B cell (primary cell): ENCODE data around the gene SCAMP5. TPM values are rescaled to one million over a fixed set of nuclear protein-coding genes. Genes with fewer than 3 reads are reported as not detected.

Experiments used
- ATAC-seq: fragments of 200-7000 bp; cut with Tn5 transposase; one replicate; pipeline ENCODE4 v1.10.0; 2021; ENCODE audit warnings: low read depth, mild to moderate bottlenecking, moderate number of reproducible peaks, moderate library complexity
- CTCF ChIA-PET: fragments of 350-600 bp; sonication (Branson Sonifier 250); formaldehyde crosslinking; loops from one replicate; lab custom pipeline; 2021; ENCODE audit warnings: antibody characterized with exemption, inconsistent platforms; lab: Charles Lee
- POLR2A ChIA-PET: fragments of 350-600 bp; sonication (Branson Sonifier 250); formaldehyde crosslinking; loops from one replicate; lab custom pipeline; 2021; ENCODE audit warnings: antibody characterized with exemption; lab: Charles Lee
- DNase-seq: peaks from one replicate; pipeline ENCODE4 v3.0.0; 2013
- H2AFZ ChIP-seq: 2 replicates; pipeline ENCODE4 v1.6.1; 2012; ENCODE audit warnings: mild to moderate bottlenecking, low read depth, low read length; ENCODE audit not compliant: insufficient read depth, poor library complexity, severe bottlenecking
- H3K27ac ChIP-seq, 2 donors: 1 replicate in 1 of 2; 2 replicates in 1 of 2; pipeline ENCODE4 v1.5.1; 2012 to 2013; ENCODE audit warnings: low read length in 2 of 2, mild to moderate bottlenecking in 2 of 2, moderate library complexity in 1 of 2
- H3K27me3 ChIP-seq, 4 experiments: fragments of 200-600 bp in 1 of 4; sonication (generic) in 1 of 4; replicated peaks in 1 of 4; 1 replicate in 2 of 4; 2 replicates in 2 of 4; pipeline versions ENCODE4 v1.6.1 to v1.7.0; 2013 to 2016; ENCODE audit warnings: low read length in 3 of 4, mild to moderate bottlenecking in 2 of 4, mixed read lengths in 1 of 4, moderate library complexity in 1 of 4; ENCODE audit not compliant: insufficient read depth in 4 of 4, control insufficient read depth in 3 of 4; ENCODE audit errors: control extremely low read depth in 1 of 4
- H3K36me3 ChIP-seq, 2 experiments: replicated peaks in 1 of 2; 1 replicate in 1 of 2; 2 replicates in 1 of 2; pipeline versions ENCODE4 v1.6.1 to v1.7.1; 2013; ENCODE audit warnings: low read length in 1 of 2; ENCODE audit not compliant: insufficient read depth in 2 of 2, control insufficient read depth in 1 of 2; ENCODE audit errors: control extremely low read depth in 1 of 2, extremely low read depth in 1 of 2
- H3K4me1 ChIP-seq, 2 donors: fragments of 200-600 bp in 1 of 2; sonication (generic) in 1 of 2; 1 replicate in 1 of 2; 2 replicates in 1 of 2; pipeline versions ENCODE4 v1.5.1 to v1.6.1; 2013 to 2017; ENCODE audit warnings: low read length in 2 of 2; ENCODE audit not compliant: control insufficient read depth in 2 of 2, insufficient read depth in 2 of 2
- H3K4me2 ChIP-seq: replicated peaks from 2 replicates; pipeline ENCODE3; 2012; ENCODE audit warnings: mild to moderate bottlenecking, low read depth, low read length; ENCODE audit not compliant: poor library complexity, severe bottlenecking
- H3K4me3 ChIP-seq, 5 experiments: fragments of 200-600 bp in 1 of 5; sonication (generic) in 1 of 5; 1 replicate in 3 of 5; 2 replicates in 2 of 5; pipeline versions ENCODE4 v1.5.1 to v1.7.0; 2011 to 2016; ENCODE audit warnings: low read length in 4 of 5, mild to moderate bottlenecking in 4 of 5, low read depth in 2 of 5, control low read depth in 1 of 5, moderate library complexity in 1 of 5; ENCODE audit not compliant: insufficient read depth in 1 of 5; ENCODE audit errors: control extremely low read depth in 1 of 5, extremely low read depth in 1 of 5
- H3K79me2 ChIP-seq: fragments of 200-600 bp; sonication (generic); one replicate; pipeline ENCODE4 v1.6.0; 2016; ENCODE audit warnings: low read length; ENCODE audit not compliant: control insufficient read depth, insufficient read depth
- H3K9ac ChIP-seq: fragments of 200-600 bp; sonication (generic); 2 replicates; pipeline ENCODE4 v1.6.1; 2017; ENCODE audit warnings: mild to moderate bottlenecking, low read length, moderate library complexity
- H3K9me3 ChIP-seq, 3 donors: one replicate each; pipeline versions ENCODE4 v1.6.1 to v1.7.1; 2013; ENCODE audit warnings: low read length in 2 of 3; ENCODE audit not compliant: control insufficient read depth in 2 of 3, insufficient read depth in 1 of 3; ENCODE audit errors: control extremely low read depth in 1 of 3
- H4K20me1 ChIP-seq: 2 replicates; pipeline ENCODE4 v1.6.0; 2012; ENCODE audit warnings: mild to moderate bottlenecking, low read length; ENCODE audit not compliant: insufficient read depth, control insufficient read depth, poor library complexity, severe bottlenecking
- H3K27ac Mint-ChIP-seq: one replicate; pipeline ENCODE4 v1.8.0; 2021; ENCODE audit warnings: mixed read lengths
- H3K27me3 Mint-ChIP-seq: one replicate; pipeline ENCODE4 v1.8.0; 2021; ENCODE audit warnings: mixed read lengths
- H3K4me1 Mint-ChIP-seq: one replicate; pipeline ENCODE4 v1.8.0; 2021; ENCODE audit warnings: mixed read lengths
- H3K4me3 Mint-ChIP-seq: one replicate; pipeline ENCODE4 v1.8.0; 2021; ENCODE audit warnings: mixed read lengths
- H3K9me3 Mint-ChIP-seq: one replicate; pipeline ENCODE4 v1.8.0; 2022; ENCODE audit warnings: mixed read lengths; ENCODE audit not compliant: insufficient read depth
- CTCF ChIP-seq: fragments of 200-600 bp; IDR thresholded peaks from one replicate; pipeline ENCODE4 v1.8.0; 2022; ENCODE audit warnings: antibody characterized with exemption, mild to moderate bottlenecking
- EZH2 ChIP-seq: IDR thresholded peaks from 2 replicates; pipeline ENCODE4 v1.6.1; 2012; ENCODE audit warnings: borderline replicate concordance, low read depth, mild to moderate bottlenecking, moderate library complexity, low read length; ENCODE audit not compliant: insufficient read depth, poor library complexity, severe bottlenecking
- WGBS: methylation state at CpG from one replicate; pipeline ENCODE4 v1.1.5; 2013; ENCODE audit warnings: missing lambda C conversion rate; ENCODE audit not compliant: insufficient coverage; 5-methylcytosine and 5-hydroxymethylcytosine counted together
- intact Hi-C: fragments of 100-400 bp; cut with micrococcal nuclease; formaldehyde crosslinking; loops from one replicate; pipeline ENCODE4 v1.10.0; 2022
- polyA plus RNA-seq: library from polyadenylated mRNA; depleted of rRNA; stranded (reverse); fragments of >200 nt; gene quantifications from 2 replicates; pipeline ENCODE4 v1.2.3, GENCODE V29; 2012
- total RNA-seq, 2 donors: library from RNA; stranded (reverse); fragments of 120-200 nt in 1 of 2; gene quantifications; 1 replicate in 1 of 2; 2 replicates in 1 of 2; pipeline versions ENCODE4 v1.2.3 to v1.2.4, GENCODE V29; 2013 to 2022

Gene SCAMP5
- total and polyA plus RNA-seq, 2 donors (not counting 1 experiment from before 2014, with no cell fraction given): 0.59 to 3.4 TPM

DNA sequence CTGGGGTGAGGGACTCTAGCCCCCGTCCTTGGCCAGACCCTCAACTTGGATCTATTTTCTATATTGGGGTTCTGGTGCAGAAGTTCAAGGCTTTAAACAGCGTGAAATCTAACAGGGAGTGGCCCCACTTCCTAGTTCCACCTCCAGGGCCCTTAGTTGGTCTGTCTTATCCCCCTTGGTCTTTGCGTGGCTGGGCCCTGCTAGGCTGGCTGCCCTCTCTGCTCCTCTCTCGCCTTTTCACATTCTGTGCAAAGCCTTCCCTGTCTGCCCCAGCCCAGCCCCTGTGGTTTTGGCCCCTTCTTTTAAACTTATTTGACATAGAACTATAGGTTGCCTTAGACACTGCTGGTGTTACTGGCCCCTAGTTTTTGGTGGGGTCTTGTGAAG lies 33.6 kb downstream of the SCAMP5 start:
- Mint-ChIP-seq H3K9me3 (no peaks in the 10 kb centered on the region), H3K27ac (no peak overlapping the region), H3K4me1 (peaks cover 21% of the 10 kb centered on the region), H3K4me3 (no peak overlapping the region), H3K27me3 (no peaks in the 10 kb centered on the region)
- Histone ChIP-seq H2AFZ (no peak overlapping the region), H4K20me1 (peaks cover 17% of the 10 kb centered on the region), H3K9ac (no peak overlapping the region), H3K27me3 (peaks cover 0 to 8% (median 0%) of the 10 kb centered on the region in 4 experiments), H3K9me3 (no peaks in the 10 kb centered on the region), H3K79me2 (peaks cover 18% of the 10 kb centered on the region), H3K4me2 (no peak overlapping the region), H3K36me3 (peaks cover 0 to 2% of the 10 kb centered on the region in 2 experiments), H3K27ac (no peak overlapping the region), H3K4me1 (peaks cover 15 to 30% of the 10 kb centered on the region in 2 donors), H3K4me3 (no peak overlapping the region)
- ATAC-seq: peak; percentile 18
- intact Hi-C loops: loop anchor here (1.0 to 10.0 kb wide), 2 partner anchors 175 to 616 kb away; partner anchors contain the start of genes IMP3 and SNX33
- CTCF ChIA-PET: interaction anchor here (0.7 to 10.4 kb wide), 30 partner anchors 8 to 792 kb away, joined by 3 to 170 read pairs (median 4); partner anchors contain the start of genes C15orf39 and MAN2C1
- TF ChIP-seq EZH2 (no peak), CTCF (no peak)
- WGBS: 72% methylated on average over 3 of the region's 4 CpGs
- POLR2A ChIA-PET: interaction anchor here (1.3 kb wide), 1 partner anchor 14 kb away, joined by 5 read pairs; no protein-coding TSS in a partner anchor
- no peak for DNase-seq

- intact Hi-C loops: loop anchor here (1.0 to 10.0 kb wide), 2 partner anchors 175 to 615 kb away; partner anchors contain the start of genes IMP3 and SNX33
- Histone ChIP-seq H3K27ac (no peak overlapping the region), H3K4me3 (peak overlapping the region in 1 of 5 experiments; percentile 9), H2AFZ (no peak overlapping the region), H3K4me2 (peak overlapping the region; percentile 67), H3K79me2 (peaks cover 16% of the 10 kb centered on the region), H3K36me3 (peaks cover 0 to 2% of the 10 kb centered on the region in 2 experiments), H3K9ac (no peak overlapping the region), H4K20me1 (peaks cover 17% of the 10 kb centered on the region), H3K9me3 (no peaks in the 10 kb centered on the region), H3K4me1 (peaks cover 12 to 25% of the 10 kb centered on the region in 2 donors), H3K27me3 (peaks cover 0 to 8% (median 0%) of the 10 kb centered on the region in 4 experiments)
- CTCF ChIA-PET: interaction anchor here (0.7 to 10.4 kb wide), 32 partner anchors 8 to 792 kb away, joined by 3 to 170 read pairs (median 4); partner anchors contain the start of genes C15orf39 and MAN2C1
- 16% methylated on average over 6 of the region's 12 CpGs for WGBS
- Mint-ChIP-seq H3K4me1 (peaks cover 17% of the 10 kb centered on the region), H3K9me3 (no peaks in the 10 kb centered on the region), H3K27me3 (no peaks in the 10 kb centered on the region), H3K27ac (no peak overlapping the region), H3K4me3 (no peak overlapping the region)
- POLR2A ChIA-PET: interaction anchor here (1.3 kb wide), 1 partner anchor 14 kb away, joined by 5 read pairs; no protein-coding TSS in a partner anchor
- ATAC-seq: peak; percentile 98
- peak; percentile 91 for TF ChIP-seq CTCF
- TF ChIP-seq EZH2: no peak
- DNase-seq: peak; percentile 90
Observed at GRCh38 chr15:75029378-75030022, 34.1 kb downstream of the SCAMP5 start.
